Stomach smooth muscle (tissue), 2 donors: Measurements from ENCODE around the gene ATXN1L.
"Not testable (repeated sequence)": the region's sequence is repeated elsewhere in the genome, so short reads cannot be mapped to it uniquely, and the experiment has no call there.

Source experiments
- H3K27ac ChIP-seq: one replicate; pipeline ENCODE4 v1.7.0; 2013; ENCODE audit warnings: mild to moderate bottlenecking, low read length, inconsistent platforms
- H3K27me3 ChIP-seq, 2 donors: one replicate each; pipeline ENCODE4 v1.7.0; 2013; ENCODE audit warnings: low read length in 2 of 2; ENCODE audit not compliant: insufficient read depth in 2 of 2, control insufficient read depth in 1 of 2
- H3K36me3 ChIP-seq, 2 donors: one replicate each; pipeline ENCODE4 v1.7.0; 2013; ENCODE audit warnings: low read length in 2 of 2; ENCODE audit not compliant: control insufficient read depth in 2 of 2, insufficient read depth in 2 of 2
- H3K4me1 ChIP-seq: one replicate; pipeline ENCODE4 v1.7.0; 2013; ENCODE audit warnings: low read length; ENCODE audit not compliant: control insufficient read depth, insufficient read depth
- H3K4me3 ChIP-seq, 2 donors: one replicate each; pipeline ENCODE4 v1.7.0; 2013; ENCODE audit warnings: low read length in 2 of 2
- H3K9ac ChIP-seq, 2 donors: one replicate each; pipeline ENCODE4 v1.7.0; 2013; ENCODE audit warnings: low read length in 2 of 2, mild to moderate bottlenecking in 1 of 2
- H3K9me3 ChIP-seq, 2 donors: one replicate each; pipeline ENCODE4 v1.7.0; 2013; ENCODE audit warnings: low read length in 2 of 2; ENCODE audit not compliant: control insufficient read depth in 2 of 2
- donor health status: healthy.
- donor health status: Pancreatic carcinoma.

Gene ATXN1L

DNA sequence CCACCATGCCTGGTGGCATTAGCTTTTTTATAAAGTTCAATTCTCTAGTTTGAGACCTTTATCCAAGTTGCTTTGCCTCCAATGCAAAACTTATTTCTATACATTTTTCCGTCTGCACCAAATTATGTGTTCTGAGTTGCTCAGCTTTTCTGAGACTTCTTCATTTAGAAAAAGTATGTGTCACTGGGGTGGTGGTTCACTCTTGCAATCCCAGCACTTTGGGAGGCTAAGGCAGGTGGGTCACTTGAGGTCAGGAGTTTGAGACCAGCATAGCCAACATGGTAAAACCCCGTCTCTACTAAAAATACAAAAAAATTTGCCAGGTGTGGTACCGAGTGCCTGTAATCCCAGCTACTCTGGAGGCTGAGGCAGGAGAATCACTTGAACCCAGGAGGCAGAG, 14.1 kb upstream of the ATXN1L start:
- not testable (repeated sequence) for H3K9ac ChIP-seq, H3K4me3 ChIP-seq, H3K9me3 ChIP-seq, H3K4me1 ChIP-seq, H3K27me3 ChIP-seq, H3K27ac ChIP-seq, H3K36me3 ChIP-seq

DNA sequence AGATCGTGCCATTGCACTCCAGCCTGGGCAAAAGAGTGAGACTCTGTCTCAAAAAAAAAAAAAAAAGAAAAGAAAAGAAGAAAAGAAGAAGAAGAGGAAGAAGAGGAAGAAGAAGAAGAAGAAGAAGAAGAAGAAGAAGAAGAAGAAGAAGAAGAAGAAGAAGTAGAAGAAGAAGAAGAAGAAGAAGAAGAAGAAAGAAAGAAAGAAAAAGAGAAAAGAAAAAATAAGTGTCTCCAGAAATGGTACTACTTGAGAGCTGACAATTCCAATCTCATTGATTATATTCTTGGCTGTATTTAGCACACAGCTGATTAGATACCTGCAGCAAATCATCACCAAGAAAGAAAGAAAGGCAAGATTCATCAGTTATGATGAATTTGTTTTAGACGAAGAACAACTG, 13.7 kb upstream of the ATXN1L start:
- H3K36me3 ChIP-seq, H3K9me3 ChIP-seq, H3K4me3 ChIP-seq, H3K4me1 ChIP-seq, H3K9ac ChIP-seq, H3K27ac ChIP-seq, H3K27me3 ChIP-seq: not testable (repeated sequence)

DNA sequence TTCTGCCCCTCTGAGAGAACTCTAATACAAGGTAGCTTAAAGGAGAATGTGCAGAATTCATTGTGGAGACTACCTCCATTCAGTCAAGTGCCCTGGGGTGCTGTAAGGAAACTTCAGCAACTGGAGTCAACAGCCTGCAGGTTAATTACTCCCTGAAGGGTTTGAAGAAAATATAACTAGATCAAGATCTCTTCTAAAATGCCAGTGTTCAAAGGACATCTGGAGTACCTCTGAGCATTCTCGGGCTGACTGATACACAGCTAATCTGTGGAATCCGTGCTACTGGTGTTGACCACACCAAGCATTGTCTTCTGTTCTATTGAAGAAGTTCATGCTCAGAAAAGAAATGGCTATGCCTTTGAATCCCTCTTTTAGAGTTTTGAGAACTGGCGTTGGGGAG, 11.5 kb upstream of the ATXN1L start:
- no peaks in the 10 kb centered on the region for H3K4me1 ChIP-seq
- no peak overlapping the region for H3K9ac ChIP-seq
- no peak overlapping the region for H3K4me3 ChIP-seq
- H3K9me3 ChIP-seq, result no peaks in the 10 kb centered on the region
- H3K27ac ChIP-seq, result no peak overlapping the region
- no peaks in the 10 kb centered on the region for H3K27me3 ChIP-seq
- no peaks in the 10 kb centered on the region for H3K36me3 ChIP-seq

DNA sequence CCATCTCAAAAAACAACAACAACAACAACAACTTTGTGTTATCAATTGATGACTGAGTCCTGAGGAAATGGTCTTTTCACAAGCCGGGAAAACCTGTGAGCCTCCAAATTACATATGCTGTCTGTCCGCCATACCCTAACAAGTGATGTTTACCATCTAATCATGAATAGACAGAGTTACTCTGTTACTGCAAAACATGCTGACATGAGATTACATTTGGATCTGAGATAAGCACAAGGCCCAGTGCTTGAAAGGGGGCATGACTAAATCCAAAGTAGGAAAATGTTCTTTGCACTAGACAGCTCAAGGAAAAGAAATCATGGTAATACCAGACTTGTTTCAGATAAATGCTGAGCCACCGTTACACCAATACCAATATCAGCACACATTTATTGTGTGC, 8.6 kb upstream of the ATXN1L start:
- H3K27me3 ChIP-seq, result no peaks in the 10 kb centered on the region

DNA sequence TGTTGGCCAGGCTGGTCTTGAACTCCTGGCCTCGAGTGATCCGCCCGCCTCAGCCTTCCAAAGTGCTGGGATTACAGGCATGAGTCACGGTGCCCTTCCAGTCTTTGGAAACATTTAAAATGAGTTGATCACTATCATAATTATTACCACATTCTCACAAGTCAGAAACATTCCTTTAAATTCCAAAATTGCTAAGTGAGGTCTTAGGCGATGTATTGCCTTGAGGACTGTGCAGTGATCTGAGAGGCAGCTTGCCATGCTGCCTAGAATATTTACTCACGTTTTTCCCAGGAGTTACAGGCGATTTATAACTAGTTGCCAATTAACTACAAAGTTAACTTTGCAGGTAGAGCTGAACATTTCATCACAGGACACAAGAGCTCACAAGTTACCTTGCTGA, 5.7 kb upstream of the ATXN1L start:
- Histone ChIP-seq H3K36me3 (no peaks in the 10 kb centered on the region), H3K27ac (no peak overlapping the region), H3K4me1 (no peaks in the 10 kb centered on the region), H3K27me3 (no peaks in the 10 kb centered on the region), H3K9ac (no peak overlapping the region), H3K4me3 (no peak overlapping the region), H3K9me3 (no peaks in the 10 kb centered on the region)

More for the DNA sequence above, 8.6 kb upstream of the ATXN1L start:
- H3K4me3 ChIP-seq, result no peak overlapping the region
- H3K27ac ChIP-seq, result no peak overlapping the region
- no peaks in the 10 kb centered on the region for H3K4me1 ChIP-seq
- no peak overlapping the region for H3K9ac ChIP-seq
- no peaks in the 10 kb centered on the region for H3K36me3 ChIP-seq
- no peaks in the 10 kb centered on the region for H3K9me3 ChIP-seq

DNA sequence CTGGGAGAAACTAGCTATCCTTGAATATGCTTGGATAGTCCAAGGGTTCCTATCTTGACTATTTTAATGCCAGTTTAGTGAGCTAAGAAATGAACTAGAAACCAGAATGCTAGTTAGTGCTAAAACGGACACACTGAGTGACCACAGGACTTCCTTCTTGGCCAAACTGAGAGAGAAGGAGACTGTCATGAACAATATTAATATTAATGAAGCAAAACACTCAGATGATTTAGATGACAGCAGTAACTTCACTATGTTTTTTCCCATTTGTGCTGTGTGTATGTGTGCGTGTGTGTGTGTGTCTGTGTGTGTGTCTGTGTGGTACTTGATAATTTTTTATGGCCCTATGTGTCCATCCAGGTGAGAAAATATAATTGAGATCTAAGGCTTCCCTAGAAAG, 2.2 kb upstream of the ATXN1L start:
- peaks cover 10% of the 10 kb centered on the region for H3K4me1 ChIP-seq
- no peak overlapping the region for H3K27ac ChIP-seq
- H3K36me3 ChIP-seq, result peaks cover 0 to 1% of the 10 kb centered on the region in 2 donors
- no peak overlapping the region for H3K4me3 ChIP-seq
- H3K9ac ChIP-seq, result no peak overlapping the region
- H3K9me3 ChIP-seq, result no peaks in the 10 kb centered on the region
- no peaks in the 10 kb centered on the region for H3K27me3 ChIP-seq

DNA sequence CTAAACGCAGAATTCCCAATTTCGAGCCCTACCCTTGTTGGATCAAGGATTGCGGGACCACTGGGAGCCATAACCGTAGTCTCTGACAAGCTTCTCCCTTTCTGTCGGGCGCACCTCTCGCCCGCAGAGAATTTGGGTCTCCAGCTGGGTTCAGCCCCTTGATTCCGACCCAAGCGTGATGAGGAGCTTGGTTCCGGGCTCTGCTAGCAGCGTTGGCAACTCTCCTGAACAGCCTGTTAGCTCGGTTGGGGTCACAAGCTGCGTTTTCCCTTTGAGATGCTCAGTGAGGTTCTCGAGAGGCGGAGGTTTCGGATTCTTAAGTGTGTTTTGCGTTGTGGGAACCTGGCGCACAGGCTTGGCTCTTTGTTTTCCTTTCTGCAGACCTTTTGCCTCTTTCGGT, 655 bp downstream of the ATXN1L start:
- Histone ChIP-seq H3K9me3 (no peaks in the 10 kb centered on the region), H3K9ac (peak overlapping the region; percentile 90 to 94), H3K4me1 (peaks cover 10% of the 10 kb centered on the region), H3K27ac (peak overlapping the region; percentile 82), H3K36me3 (peaks cover 17 to 23% of the 10 kb centered on the region in 2 donors), H3K4me3 (peak overlapping the region; percentile 73 to 94), H3K27me3 (no peaks in the 10 kb centered on the region)

DNA sequence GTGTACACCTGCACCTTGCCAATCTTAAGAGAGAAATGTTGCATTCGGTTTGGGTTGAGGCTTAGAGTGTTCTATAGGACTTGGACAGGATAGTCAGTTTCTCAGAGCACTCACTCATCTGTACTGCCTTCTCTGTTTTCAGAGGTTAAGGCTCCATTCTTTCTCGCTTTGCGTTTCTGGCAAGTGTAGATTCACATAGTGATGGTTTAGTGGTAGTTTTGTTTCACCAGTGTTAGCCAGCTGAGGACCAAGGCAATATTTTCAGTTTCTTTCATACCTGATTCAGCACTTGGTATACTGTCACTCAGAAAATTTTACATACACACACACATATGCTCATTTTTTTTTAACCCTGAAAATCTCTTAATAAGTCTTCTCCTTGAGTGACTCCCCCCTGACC, 1.3 kb downstream of the ATXN1L start:
- H3K9ac ChIP-seq, result no peak overlapping the region
- peak overlapping the region; percentile 73 to 94 for H3K4me3 ChIP-seq
- no peak overlapping the region for H3K27ac ChIP-seq
- no peaks in the 10 kb centered on the region for H3K27me3 ChIP-seq
- H3K9me3 ChIP-seq, result no peaks in the 10 kb centered on the region
- peaks cover 20 to 29% of the 10 kb centered on the region in 2 donors for H3K36me3 ChIP-seq
- H3K4me1 ChIP-seq, result peaks cover 10% of the 10 kb centered on the region

DNA sequence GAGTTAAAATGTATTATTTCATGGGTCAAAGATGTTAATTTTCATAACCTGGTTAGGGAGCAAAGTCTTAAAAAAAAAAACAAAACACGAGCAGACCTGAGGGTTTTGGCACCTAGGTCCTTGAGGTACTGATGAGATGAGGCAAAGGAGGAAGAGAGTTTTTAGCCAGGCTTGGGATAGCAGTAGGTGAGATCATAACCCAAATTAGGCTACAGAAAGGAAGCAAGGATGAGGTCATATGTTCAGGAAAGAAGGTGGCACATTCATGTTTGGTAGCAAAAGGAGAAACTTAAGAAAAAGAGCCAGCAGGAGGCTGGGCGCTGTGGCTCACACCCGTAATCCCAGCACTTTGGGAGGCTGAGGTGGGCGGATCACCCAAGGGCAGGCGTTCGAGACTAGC, 2.8 kb downstream of the ATXN1L start:
- Histone ChIP-seq H3K9ac (no peak overlapping the region), H3K4me3 (no peak overlapping the region), H3K4me1 (peaks cover 11% of the 10 kb centered on the region), H3K27me3 (no peaks in the 10 kb centered on the region), H3K27ac (no peak overlapping the region), H3K36me3 (peaks cover 27 to 33% of the 10 kb centered on the region in 2 donors), H3K9me3 (no peaks in the 10 kb centered on the region)

DNA sequence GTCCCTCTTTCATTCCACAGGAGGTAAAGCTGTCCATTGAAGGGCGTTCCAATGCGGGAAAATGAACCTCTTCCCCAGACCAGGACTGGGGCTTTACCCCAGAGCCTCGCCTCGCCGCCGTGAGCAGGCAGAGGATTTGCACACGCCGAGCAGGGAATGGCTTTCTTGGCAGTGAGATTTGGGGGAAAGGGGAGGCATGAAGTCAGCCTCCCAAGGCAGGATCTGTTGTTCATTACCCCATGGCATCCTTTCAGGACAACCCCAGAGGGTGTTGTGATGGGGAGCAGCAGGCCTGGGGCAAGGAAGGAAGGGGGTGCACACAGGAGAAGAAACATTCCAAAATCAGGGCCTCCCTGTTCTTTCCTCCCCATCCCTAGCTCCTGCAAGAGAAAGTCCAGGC, 6.0 kb downstream of the ATXN1L start:
- Histone ChIP-seq H3K27ac (no peak overlapping the region), H3K9ac (no peak overlapping the region), H3K4me1 (peaks cover 10% of the 10 kb centered on the region), H3K36me3 (peaks cover 27 to 44% of the 10 kb centered on the region in 2 donors), H3K4me3 (no peak overlapping the region), H3K9me3 (no peaks in the 10 kb centered on the region), H3K27me3 (no peaks in the 10 kb centered on the region)

DNA sequence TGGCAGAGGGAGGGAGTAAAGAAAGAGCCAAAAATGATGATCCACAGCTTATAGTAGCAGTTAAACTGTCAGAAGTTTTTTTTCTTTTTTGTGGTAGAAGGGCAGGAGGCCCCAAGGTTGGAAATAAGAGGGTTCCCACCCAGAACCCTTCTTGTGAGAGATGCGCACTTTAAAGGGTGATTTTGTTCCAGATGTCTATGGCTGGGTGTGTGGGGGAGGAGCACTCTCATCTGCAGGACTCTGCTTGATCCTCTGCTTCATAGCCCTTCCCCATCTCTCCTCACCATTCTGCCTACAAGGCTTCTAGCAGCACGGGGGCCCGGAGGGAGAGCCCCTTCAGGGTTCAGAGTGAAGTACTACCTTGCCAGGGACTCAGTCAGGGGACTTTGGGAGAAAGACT, 6.4 kb downstream of the ATXN1L start:
- Histone ChIP-seq H3K4me3 (no peak overlapping the region), H3K4me1 (peaks cover 10% of the 10 kb centered on the region), H3K27ac (no peak overlapping the region), H3K9me3 (no peaks in the 10 kb centered on the region), H3K36me3 (peaks cover 27 to 44% of the 10 kb centered on the region in 2 donors), H3K9ac (no peak overlapping the region), H3K27me3 (no peaks in the 10 kb centered on the region)
